NCI-H524 (cell line): ENCODE measurements around the gene LMNB1.
"Not testable (repeated sequence)": the region's sequence is repeated elsewhere in the genome, so short reads cannot be mapped to it uniquely, and the experiment has no call there.

Source experiments
- DNase-seq, 2 experiments: peaks; one replicate each; lab custom pipeline; 2025; lab: John Stamatoyannopoulos, UW

The LMNB1 gene, protein sequence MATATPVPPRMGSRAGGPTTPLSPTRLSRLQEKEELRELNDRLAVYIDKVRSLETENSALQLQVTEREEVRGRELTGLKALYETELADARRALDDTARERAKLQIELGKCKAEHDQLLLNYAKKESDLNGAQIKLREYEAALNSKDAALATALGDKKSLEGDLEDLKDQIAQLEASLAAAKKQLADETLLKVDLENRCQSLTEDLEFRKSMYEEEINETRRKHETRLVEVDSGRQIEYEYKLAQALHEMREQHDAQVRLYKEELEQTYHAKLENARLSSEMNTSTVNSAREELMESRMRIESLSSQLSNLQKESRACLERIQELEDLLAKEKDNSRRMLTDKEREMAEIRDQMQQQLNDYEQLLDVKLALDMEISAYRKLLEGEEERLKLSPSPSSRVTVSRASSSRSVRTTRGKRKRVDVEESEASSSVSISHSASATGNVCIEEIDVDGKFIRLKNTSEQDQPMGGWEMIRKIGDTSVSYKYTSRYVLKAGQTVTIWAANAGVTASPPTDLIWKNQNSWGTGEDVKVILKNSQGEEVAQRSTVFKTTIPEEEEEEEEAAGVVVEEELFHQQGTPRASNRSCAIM

DNA sequence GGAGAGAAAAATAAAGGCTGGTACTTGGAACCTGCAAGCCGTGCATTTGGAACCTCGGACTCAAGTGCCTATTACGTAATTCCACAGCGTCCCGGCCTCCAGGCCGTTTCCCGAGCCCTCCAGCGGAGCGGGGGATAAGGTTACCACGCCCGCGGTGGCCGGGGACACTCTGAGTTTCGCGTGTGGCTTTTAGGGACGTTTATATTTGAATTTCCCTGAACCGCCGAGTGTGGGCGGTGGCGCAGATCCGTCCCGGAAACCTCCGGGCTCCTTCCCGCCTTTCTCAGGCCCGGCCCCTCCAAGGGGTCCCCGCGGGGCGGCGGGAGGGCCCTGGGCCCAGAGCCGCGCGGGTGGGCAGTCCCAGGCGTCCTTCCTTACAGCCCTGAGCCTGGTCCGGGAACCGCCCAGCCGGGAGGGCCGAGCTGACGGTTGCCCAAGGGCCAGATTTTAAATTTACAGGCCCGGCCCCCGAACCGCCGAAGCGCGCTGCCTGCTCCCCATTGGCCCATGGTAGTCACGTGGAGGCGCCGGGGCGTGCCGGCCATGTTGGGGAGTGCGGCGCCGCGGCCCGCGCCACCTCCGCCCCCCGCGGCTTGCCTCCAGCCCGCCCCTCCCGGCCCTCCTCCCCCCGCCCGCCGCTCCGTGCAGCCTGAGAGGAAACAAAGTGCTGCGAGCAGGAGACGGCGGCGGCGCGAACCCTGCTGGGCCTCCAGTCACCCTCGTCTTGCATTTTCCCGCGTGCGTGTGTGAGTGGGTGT, at the start of gene LMNB1:
LMNB1 (plus strand) TSS at position 638 of the 758 bp plus-strand sequence. CDS start 373 bp downstream, outside the sequence.
- DNase-seq = peak; percentile 96 to 97

DNA sequence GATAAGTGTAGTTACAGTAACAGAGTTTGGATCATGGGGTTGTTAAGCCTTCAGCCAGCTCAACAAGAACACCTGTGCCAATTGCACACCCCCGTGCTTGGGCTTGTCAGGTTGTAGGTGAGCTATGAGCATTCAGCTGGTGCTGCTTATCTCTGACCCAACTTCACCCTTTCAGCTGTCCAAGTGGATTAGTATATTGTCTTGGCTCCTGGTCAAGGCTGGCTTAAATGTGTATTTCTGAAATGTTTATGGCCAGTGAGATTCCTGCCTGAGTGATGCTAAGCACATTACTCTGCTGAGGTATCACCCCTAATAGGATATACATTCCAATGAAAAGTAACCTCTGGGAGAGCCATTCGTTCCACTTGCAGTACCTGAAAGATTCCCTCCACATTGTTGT, 44.2 kb upstream of the LMNB1 start:
- no peak for DNase-seq

DNA sequence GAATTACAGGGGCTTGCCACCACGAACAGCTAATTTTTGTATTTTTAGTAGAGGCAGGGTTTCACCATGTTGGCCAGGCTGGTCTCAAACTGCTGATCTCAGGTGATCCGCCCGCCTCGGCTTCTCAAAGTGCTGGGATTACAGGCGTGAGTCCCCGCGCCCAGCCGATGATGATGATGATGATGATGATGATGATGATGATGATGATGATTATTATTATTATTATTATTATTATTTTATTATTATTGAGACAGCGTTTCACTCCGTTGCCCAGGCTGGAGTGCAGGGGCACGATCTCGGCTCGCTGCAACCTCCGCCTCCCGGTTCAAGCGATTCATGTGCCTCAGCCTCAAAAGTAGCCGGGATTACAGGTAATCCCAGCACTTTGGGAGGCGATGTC, 42.4 kb upstream of the LMNB1 start:
- not testable (repeated sequence) for DNase-seq

DNA sequence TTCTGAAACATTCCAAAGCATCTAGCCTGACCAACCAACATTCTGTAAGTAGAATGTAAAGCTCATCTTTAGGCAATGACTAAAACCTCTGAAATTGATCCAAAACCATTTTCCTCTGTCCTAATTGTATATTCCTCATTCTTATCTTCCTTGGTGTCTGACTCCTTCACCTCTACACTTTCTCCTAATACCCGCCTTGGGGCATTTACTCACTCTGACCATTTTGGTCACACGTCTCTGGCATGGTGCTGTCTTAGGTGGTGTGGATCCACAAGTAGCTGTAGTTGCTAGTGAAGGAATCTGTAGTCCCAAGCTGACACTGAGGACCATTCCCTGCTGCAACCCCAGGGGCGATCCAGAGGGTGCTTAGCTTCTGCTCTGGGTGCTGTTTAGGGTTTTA, 40.8 kb upstream of the LMNB1 start:
- DNase-seq = no peak

DNA sequence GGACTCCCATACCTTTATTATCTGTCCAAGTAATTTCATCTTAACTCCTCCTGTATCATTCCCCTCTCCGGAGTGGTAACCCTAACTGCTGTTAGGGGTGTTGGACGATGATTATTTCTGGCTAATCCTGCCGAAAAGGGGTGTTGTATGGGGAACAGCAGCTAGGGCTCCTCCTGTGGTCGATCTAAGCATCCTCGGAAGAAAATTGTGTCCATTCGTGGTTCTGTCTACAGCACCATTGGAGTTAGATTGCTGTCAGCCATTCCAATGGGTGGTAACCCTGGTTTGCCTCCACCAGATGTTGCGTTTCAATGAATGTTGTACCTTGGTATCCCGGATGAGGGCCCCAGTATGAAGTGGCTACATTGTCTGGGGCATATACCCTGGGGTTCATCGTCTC, 35.6 kb upstream of the LMNB1 start:
- no peak for DNase-seq

DNA sequence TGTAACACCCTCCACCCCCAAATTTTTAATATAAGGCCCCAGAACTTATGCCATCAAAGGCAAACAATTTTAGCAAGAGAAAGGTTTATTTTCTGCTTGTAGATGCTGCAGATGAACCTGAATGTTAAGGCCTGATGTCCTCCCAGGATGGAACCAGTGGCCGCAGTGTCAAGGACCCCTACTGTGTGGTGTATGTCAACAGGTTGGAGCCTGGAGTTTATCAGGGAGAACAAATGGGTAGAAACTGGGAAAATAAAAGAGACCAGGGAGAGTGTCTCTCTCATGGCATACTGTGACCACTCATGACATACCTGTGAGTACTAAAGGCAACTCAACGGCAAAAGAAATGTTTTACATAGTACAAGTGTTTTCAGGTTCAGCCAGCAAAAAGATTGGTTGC, 34.5 kb upstream of the LMNB1 start:
- DNase-seq = no peak

DNA sequence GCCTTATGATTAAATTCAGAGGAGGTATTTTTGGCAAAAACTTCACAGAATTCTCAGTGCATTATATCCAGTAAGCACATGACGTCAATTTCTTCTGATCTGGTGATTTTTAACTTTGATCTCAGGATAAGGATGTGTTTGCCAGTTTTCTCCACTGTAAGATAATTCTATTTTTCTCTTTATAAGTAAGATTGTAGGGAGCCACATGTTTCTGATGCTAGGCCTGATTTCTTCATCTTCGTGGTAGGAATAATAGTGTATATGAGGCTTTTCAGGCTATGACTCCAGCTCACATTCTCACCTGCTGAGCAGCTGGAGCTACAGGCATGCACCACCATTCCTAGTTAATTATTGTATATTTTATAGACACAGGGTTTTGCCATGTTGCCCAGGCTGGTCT, 32.1 kb upstream of the LMNB1 start:
- no peak for DNase-seq

DNA sequence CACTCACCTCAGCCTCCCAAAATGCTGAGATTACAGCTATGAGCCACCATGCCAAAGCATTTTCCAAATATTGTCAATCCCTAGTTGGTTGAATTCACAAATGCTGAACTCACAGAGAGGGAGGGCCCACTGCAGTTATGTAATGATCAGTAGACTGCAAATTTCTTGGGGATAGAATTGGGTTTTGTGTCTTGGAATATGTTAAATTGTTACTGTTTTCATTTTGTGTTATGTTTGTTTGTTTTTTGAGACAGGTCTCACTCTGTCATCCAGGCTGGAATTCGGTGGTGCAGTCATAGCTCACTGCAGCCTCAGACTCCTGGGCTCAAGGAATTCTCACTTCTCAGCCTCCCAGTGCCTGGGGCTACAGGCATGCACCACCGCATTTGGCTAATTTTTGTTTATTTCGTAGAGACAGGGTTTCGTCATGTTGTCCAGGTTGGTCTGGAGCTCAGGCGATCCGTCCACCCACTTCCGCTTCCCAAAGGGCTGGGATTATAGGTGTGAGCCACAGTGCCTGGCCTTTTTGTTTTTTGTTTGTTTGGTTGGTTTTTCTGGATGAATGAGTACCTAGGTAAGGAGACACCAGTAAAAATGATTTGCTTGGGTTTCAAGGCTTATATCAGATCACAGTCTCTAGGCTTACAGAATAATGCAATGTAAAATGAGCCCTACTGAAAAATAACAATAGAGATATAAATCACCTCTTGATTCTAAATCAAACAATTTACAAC, 31.5 kb upstream of the LMNB1 start:
- no peak for DNase-seq

DNA sequence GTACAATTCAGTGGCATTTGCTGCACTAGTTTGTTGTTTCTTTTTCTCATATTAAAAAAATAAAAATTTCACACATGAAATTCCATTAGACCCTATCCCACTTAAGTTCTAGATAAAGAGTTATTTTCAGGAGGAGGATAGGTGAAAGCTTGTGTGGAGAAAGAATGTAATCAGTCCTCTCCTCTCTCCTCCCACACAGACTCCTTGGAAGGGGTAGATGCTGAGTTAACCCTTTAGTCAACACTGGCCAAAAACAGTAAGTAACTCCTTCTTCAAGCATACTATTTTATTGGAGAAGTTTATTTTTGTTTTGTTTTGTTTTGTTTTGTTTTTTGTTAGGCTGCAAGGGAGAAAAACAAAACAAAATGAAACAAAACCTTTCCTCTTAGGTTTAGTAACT, 30.6 kb upstream of the LMNB1 start:
- DNase-seq = no peak

DNA sequence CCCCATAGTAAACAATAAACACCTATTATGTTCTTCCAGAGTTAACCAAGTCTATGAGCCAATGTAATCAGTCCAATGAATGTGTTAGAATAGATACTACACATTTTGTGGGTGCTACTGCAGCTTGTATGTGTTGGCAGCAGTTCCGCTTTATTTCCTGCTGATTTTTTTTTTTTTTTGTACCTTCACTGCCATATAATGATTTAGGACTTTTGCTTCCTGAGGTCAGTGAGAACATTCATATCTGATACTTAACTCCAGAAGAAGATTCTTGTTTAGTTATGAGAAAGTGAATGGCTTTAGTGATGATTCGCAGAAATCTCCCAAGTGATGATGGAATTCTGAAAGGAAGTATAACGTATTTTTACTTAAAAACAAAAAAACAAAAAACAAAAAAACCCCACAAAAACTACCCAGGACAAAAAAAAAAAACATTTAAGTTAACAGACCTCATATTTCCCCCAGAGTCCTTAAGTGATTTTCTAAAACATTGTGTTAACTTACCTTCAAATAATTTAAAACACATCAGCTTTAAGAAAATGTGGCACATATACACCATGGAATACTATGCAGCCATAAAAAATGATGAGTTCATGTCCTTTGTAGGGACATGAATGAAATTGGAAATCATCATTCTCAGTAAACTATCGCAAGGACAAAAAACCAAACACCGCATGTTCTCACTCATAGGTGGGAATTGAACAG, 24.7 kb upstream of the LMNB1 start:
- DNase-seq = no peak

DNA sequence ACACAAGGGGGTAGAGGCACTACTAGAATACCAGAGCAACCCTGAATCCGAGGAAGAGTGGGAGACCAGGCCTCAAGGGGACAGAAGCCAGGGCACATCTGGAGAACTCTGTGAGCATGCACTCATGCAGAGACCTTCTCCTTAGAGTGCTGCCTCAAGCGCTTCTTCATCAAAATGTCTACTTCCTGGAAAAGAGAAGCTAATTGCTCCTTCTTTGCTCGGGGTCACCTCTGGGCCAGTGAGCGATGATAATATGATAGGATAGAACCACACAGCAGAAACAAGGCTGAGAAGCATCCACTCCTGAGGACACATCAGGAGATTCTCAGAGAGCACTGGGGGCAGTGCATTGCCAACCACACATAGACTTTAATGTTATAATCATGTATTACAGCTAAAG, 23.7 kb upstream of the LMNB1 start:
- no peak for DNase-seq

DNA sequence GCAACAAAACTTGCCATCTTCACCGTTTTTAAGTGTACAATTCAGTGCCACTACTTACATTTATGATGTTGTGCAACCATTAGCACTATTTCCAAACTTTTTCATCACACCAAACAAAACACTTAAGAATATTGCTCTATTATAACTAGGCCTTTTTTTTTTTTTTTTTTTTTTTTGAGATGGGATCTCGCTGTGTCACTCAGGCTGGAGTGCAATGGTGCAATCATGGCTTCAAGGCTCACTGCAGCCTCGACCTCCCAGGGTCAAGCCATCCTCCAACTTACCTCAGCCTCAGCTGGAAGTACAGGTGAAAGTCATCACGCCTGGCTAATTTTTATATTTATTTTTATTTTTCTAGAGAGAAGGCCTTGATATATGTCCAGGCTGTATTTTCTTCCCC, 22.3 kb upstream of the LMNB1 start:
- DNase-seq = no peak

DNA sequence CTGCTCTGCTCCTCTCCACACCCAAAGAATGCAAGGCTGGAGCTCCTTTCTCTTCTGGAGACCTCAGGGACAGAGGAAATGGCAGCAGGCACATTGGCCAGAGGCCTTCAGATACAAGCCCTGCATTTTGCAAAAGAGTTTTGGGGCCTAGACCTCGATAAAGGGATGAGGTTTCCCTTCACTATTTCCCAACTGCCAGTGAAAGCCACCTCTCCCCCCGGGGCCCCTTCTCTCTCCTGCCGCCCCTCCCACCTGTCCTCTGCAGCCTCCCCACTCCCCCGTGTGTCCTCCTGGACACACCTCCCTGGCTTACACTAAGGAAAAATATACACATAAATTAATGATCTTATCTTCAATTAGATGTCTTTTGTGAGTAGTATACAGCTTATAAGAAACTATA, 21.3 kb upstream of the LMNB1 start:
- DNase-seq = no peak

DNA sequence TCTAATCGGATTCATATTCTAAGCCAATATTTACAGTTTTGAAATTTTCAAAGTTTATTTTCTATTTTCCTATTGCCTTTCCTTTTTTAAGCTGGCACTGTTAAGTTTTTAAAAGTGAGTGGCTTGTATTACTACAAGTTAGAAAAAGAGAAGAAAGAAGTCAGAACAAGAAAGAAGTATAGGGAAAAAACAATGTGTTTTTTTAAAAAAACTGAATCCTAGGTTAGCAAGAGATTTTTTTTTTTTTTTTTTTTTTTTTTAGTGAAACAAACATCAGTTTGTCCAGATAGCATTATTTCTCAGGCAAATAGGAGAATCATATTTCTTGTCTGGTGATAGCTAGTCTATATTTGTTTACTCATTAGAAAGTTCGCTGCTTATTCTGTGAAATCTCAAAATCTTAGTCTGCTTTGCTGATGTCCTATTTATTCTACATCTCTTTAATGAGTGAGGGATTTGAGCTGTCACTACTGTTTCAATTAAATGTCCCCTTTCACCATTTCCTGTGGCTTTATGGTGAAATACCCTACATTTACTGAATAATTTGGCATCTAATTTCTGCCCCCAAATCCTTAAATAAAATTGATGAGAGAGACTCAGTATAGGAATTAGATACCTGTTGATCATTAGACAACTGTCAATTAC, 19.1 kb upstream of the LMNB1 start:
- no peak for DNase-seq

DNA sequence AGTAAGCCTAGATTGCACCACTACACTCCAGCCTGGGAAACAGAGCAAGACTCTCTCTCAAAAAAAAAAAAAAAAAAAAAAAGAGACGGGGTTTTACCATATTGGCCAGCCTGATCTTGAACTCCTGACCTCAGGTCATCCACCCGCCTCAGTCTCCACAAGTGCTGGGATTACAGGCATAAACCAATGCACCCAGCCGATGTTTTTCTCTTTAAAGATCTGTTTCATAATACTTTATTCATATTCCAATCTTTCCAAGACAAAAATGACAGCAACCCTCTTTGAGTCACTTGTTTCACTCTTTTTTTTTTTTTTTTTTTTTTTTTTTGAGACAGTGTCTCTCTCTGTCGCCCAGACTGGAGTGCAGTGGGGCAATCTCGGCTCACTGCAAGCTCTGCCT, 13.6 kb upstream of the LMNB1 start:
- no peak for DNase-seq

DNA sequence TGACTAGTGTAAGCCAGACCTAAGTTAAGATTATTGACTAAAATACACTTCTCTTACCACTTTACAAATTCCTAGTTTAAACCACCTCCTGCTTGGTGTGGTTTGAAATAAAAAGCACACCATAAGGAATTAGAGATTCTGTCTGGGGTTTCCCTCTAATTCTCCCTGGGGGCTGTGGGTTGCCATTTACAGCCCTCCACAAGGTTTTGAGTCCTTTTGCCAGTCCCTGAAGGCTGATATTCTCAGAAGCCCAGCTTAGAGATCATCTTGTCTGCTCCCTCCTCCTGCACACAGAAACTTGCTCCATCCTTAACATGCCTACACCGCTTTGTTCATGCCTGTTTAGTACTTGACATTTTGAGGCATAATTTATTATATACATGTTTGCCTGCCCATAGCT, 7.2 kb upstream of the LMNB1 start:
- DNase-seq = no peak

DNA sequence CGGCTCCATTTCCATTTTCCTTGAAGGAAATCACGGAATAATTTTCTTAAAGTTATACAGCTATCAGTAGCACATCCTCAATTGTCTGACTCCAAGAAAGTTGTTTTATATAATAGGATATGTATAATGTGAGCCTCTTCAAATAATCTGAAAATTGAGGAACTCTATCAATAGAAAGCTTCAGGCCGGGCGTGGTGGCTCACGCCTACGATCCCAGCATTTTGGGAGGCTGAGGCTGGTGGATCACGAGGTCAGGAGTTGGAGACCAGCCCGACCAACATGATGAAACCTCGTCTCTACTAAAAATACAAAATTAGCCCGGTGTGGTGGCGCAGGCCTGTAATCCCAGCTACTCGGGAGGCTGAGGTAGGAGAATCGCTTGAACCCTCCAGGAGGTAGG, 3.4 kb upstream of the LMNB1 start:
- DNase-seq = not testable (repeated sequence)

DNA sequence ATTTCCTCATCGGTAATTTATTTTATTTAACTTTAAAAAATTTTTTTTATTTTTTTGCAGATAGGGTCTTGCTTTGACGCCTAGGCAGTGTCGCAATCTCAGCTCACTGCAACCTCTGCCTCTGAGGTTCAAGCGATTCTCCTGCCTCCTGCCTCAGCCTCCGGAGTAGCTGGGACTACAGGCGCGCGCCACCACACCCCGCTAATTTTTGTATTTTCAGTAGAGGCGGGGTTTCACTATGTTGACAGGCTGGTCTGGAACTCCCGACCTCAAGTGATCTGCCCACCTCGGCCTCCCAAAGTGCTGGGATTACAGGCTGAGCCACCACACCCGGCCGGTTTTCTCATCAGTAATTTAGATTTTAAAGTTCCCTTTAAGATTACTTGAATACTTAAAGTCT, 2.3 kb upstream of the LMNB1 start:
- not testable (repeated sequence) for DNase-seq

DNA sequence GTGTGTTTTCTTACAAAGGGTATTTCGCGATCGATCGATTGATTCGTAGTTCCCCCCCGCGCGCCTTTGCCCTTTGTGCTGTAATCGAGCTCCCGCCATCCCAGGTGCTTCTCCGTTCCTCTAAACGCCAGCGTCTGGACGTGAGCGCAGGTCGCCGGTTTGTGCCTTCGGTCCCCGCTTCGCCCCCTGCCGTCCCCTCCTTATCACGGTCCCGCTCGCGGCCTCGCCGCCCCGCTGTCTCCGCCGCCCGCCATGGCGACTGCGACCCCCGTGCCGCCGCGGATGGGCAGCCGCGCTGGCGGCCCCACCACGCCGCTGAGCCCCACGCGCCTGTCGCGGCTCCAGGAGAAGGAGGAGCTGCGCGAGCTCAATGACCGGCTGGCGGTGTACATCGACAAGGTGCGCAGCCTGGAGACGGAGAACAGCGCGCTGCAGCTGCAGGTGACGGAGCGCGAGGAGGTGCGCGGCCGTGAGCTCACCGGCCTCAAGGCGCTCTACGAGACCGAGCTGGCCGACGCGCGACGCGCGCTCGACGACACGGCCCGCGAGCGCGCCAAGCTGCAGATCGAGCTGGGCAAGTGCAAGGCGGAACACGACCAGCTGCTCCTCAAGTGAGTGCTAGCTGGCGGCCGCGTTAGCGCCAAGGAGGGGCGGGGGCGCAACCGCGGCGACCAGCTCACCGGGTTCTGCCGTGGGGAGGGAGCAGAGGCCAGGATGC, 480 bp downstream of the LMNB1 start:
- peak; percentile 47 to 63 for DNase-seq

DNA sequence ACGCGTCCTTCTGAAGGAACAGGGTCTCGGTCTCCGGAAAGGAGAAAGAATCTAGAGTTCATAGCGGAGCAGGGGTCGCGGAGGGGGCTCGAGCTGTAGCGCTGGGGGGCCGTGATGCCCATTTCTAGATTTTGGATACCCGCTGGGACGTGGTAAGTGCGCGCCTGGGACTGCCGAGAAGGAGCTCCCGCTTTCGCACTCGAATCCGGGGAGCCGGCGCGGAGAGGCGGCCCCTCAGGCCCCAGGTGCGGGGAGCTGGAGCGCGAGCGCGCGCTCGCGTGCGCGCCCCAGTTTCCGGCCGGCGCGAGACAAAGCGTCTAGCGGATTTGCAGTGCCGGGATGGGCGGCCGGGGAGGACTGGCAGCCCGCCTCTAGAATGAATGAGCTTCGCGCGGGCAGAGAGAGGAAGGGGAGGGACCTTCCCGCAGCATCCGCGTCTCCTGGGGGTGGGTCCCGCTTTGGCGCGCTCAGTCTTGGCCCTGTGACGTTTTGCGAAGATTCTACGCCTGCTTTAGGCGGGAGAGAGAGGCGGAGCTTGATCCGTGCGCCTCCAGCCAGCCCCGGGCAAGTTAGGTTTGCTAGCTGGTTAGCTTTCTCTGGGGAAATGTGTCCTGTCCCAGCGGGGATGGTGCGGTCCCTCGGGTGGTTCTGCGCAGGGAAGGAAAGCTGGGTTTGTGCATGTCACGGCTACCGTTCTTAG, 1.2 kb downstream of the LMNB1 start:
- DNase-seq = peak; percentile 91 to 93
